SK-N-SH treated with all-trans-retinoic acid at 6 μM for 48 hours (cell line): ENCODE measurements around the gene NLGN2.

Experiments
- ATAC-seq: fragments of 200-7000 bp; cut with Tn5 transposase; 3 replicates; pipeline ENCODE4 v1.9.1; 2020; ENCODE audit warnings: mild to moderate bottlenecking, moderate library complexity
- ARNTL ChIP-seq: fragments of 450-650 bp; formaldehyde crosslinking; IDR thresholded peaks from 2 replicates; pipeline ENCODE4 v1.5.0; 2020; ENCODE audit warnings: low read depth, mild to moderate bottlenecking, moderate library complexity, borderline replicate concordance
- BACH2 ChIP-seq: fragments of 250-450 bp; sonication (Bioruptor Pico); IDR thresholded peaks from 2 replicates; pipeline ENCODE4 v1.9.0; 2021; ENCODE audit warnings: mild to moderate bottlenecking, borderline replicate concordance
- CSDC2 ChIP-seq: fragments of 250-450 bp; sonication (Bioruptor Pico); IDR thresholded peaks from 2 replicates; pipeline ENCODE4 v1.5.0; 2020; ENCODE audit warnings: mild to moderate bottlenecking, moderate library complexity
- CSRNP3 ChIP-seq: fragments of 250-450 bp; sonication (Bioruptor Pico); IDR thresholded peaks from 2 replicates; pipeline ENCODE4 v1.5.1; 2021; ENCODE audit warnings: mild to moderate bottlenecking, moderate library complexity
- ESRRG ChIP-seq: fragments of 250-450 bp; sonication (Bioruptor Pico); IDR thresholded peaks from 2 replicates; pipeline ENCODE4 v1.6.1; 2021; ENCODE audit warnings: mild to moderate bottlenecking
- GLIS3 ChIP-seq: fragments of 250-450 bp; sonication (Bioruptor Pico); IDR thresholded peaks from 2 replicates; pipeline ENCODE4 v1.5.0; 2020; ENCODE audit warnings: mild to moderate bottlenecking, moderate library complexity
- ISL1 ChIP-seq: fragments of 250-450 bp; sonication (Bioruptor Pico); IDR thresholded peaks from 2 replicates; pipeline ENCODE4 v2.1.2; 2022; ENCODE audit warnings: mild to moderate bottlenecking, moderate library complexity
- OSR1 ChIP-seq: fragments of 250-450 bp; sonication (Bioruptor Pico); IDR thresholded peaks from 2 replicates; pipeline ENCODE4 v1.8.0; 2022; ENCODE audit warnings: moderate library complexity, mild to moderate bottlenecking, inconsistent platforms
- PATZ1 ChIP-seq: fragments of 250-450 bp; sonication (Bioruptor Pico); IDR thresholded peaks from 2 replicates; pipeline ENCODE4 v1.8.0; 2020; ENCODE audit warnings: mild to moderate bottlenecking, moderate library complexity, borderline replicate concordance
- TCF4 ChIP-seq: fragments of 250-450 bp; sonication (Bioruptor Pico); IDR thresholded peaks from 2 replicates; pipeline ENCODE4 v1.8.0; 2021; ENCODE audit warnings: mild to moderate bottlenecking, moderate library complexity, borderline replicate concordance
- TOX ChIP-seq: fragments of 250-450 bp; sonication (Bioruptor Pico); IDR thresholded peaks from 2 replicates; pipeline ENCODE4 v1.8.0; 2021; ENCODE audit warnings: mild to moderate bottlenecking, moderate library complexity, borderline replicate concordance
- TSHZ2 ChIP-seq: fragments of 250-450 bp; sonication (Bioruptor Pico); IDR thresholded peaks from 2 replicates; pipeline ENCODE4 v1.5.0; 2020; ENCODE audit warnings: mild to moderate bottlenecking, moderate library complexity
- ZFP3 ChIP-seq: fragments of 250-450 bp; sonication (Bioruptor Pico); IDR thresholded peaks from 2 replicates; pipeline ENCODE4 v1.5.0; 2020; ENCODE audit warnings: mild to moderate bottlenecking, moderate library complexity
- ZFP30 ChIP-seq: fragments of 450-650 bp; formaldehyde crosslinking; IDR thresholded peaks from 2 replicates; pipeline ENCODE4 v1.5.0; 2022; ENCODE audit warnings: mild to moderate bottlenecking, moderate library complexity
- ZNF70 ChIP-seq: fragments of 450-650 bp; formaldehyde crosslinking; IDR thresholded peaks from 2 replicates; pipeline ENCODE4 v1.5.0; 2020; ENCODE audit warnings: mild to moderate bottlenecking, moderate library complexity
- ZNF8 ChIP-seq: fragments of 450-650 bp; formaldehyde crosslinking; IDR thresholded peaks from 2 replicates; pipeline ENCODE4 v1.5.0; 2020; ENCODE audit warnings: mild to moderate bottlenecking, moderate library complexity
- TF ChIP-seq, protein P1 (sequence below): fragments of 250-450 bp; sonication (Bioruptor Pico); IDR thresholded peaks from 2 replicates; pipeline ENCODE4 v1.8.0; 2021; ENCODE audit warnings: low read depth, mild to moderate bottlenecking, moderate library complexity, borderline replicate concordance
- TF ChIP-seq, protein P2 (sequence below): fragments of 250-450 bp; sonication (Bioruptor Pico); IDR thresholded peaks from 2 replicates; pipeline ENCODE4 v1.5.1; 2020; ENCODE audit warnings: low read depth, mild to moderate bottlenecking, moderate library complexity

Gene NLGN2

GRCh38 chr17:7431231-7431630 lies 23.6 kb downstream of the NLGN2 start:
- no peak for ATAC-seq
- TF ChIP-seq CSDC2 (CRISPR knock-in tag), result no peak
- TF ChIP-seq, all 23 proteins: peak for 0

DNA sequence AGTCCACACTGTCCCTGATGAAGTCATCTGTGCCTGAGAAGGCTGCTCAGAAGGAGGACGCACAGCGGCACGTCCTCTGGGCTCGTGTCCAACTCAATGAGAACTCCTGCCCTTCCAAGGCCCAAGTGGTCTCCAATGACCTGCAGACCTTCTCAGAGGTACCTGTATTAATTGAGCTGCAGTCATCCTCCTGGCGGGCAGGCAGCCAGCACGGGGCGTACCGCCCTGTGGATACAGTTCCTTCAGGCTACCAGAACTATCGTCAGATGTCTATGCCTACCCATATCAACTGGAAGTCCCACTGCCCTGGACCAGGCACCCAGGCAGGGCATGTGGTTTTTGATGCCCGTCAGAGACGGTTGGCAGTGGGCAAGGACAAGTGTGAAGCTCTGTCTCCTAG lies 24.7 kb downstream of the NLGN2 start:
- ATAC-seq, result no peak
- TF ChIP-seq, protein P1, sequence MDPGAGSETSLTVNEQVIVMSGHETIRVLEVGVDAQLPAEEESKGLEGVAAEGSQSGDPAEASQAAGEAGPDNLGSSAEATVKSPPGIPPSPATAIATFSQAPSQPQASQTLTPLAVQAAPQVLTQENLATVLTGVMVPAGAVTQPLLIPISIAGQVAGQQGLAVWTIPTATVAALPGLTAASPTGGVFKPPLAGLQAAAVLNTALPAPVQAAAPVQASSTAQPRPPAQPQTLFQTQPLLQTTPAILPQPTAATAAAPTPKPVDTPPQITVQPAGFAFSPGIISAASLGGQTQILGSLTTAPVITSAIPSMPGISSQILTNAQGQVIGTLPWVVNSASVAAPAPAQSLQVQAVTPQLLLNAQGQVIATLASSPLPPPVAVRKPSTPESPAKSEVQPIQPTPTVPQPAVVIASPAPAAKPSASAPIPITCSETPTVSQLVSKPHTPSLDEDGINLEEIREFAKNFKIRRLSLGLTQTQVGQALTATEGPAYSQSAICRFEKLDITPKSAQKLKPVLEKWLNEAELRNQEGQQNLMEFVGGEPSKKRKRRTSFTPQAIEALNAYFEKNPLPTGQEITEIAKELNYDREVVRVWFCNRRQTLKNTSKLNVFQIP (CRISPR knock-in tag), result no peak
- TF ChIP-seq ESRRG (CRISPR knock-in tag), result no peak
- TF ChIP-seq ZFP3 (CRISPR knock-in tag), result no peak
- no peak for TF ChIP-seq PATZ1 (CRISPR knock-in tag)
- TF ChIP-seq ZFP30 (CRISPR knock-in tag), result no peak
- TF ChIP-seq BACH2 (CRISPR knock-in tag), result no peak
- TF ChIP-seq, protein P2, sequence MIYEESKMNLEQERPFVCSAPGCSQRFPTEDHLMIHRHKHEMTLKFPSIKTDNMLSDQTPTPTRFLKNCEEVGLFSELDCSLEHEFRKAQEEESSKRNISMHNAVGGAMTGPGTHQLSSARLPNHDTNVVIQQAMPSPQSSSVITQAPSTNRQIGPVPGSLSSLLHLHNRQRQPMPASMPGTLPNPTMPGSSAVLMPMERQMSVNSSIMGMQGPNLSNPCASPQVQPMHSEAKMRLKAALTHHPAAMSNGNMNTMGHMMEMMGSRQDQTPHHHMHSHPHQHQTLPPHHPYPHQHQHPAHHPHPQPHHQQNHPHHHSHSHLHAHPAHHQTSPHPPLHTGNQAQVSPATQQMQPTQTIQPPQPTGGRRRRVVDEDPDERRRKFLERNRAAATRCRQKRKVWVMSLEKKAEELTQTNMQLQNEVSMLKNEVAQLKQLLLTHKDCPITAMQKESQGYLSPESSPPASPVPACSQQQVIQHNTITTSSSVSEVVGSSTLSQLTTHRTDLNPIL (CRISPR knock-in tag), result no peak
- TF ChIP-seq ZNF70 (CRISPR knock-in tag), result no peak
- no peak for TF ChIP-seq CSRNP3
- no peak for TF ChIP-seq GLIS3
- TF ChIP-seq ZNF8 (CRISPR knock-in tag), result no peak
- no peak for TF ChIP-seq ARNTL (CRISPR knock-in tag)

- peak; percentile 34 for ATAC-seq
- TF ChIP-seq TCF4 (CRISPR knock-in tag) (no peak), ISL1 (no peak), ZNF8 (CRISPR knock-in tag) (no peak), ZNF70 (CRISPR knock-in tag) (no peak), CSRNP3 (no peak), OSR1 (CRISPR knock-in tag) (no peak), TOX (CRISPR knock-in tag) (no peak), ZFP3 (CRISPR knock-in tag) (no peak), TSHZ2 (no peak)
- TF ChIP-seq, protein P2 (CRISPR knock-in tag), result no peak
- TF ChIP-seq, protein P1 (CRISPR knock-in tag), result no peak
These were observed 28.3 kb downstream of the NLGN2 start for GRCh38 chr17:7435676-7436555.
